HG03460 (cell line): ENCODE data around the gene CD37.

Experiments used
- ATAC-seq: cut with Tn5 transposase; IDR thresholded peaks from one replicate; pipeline ENCODE4 v1.9.1; 2021; ENCODE audit not compliant: unreplicated experiment

Gene CD37

DNA sequence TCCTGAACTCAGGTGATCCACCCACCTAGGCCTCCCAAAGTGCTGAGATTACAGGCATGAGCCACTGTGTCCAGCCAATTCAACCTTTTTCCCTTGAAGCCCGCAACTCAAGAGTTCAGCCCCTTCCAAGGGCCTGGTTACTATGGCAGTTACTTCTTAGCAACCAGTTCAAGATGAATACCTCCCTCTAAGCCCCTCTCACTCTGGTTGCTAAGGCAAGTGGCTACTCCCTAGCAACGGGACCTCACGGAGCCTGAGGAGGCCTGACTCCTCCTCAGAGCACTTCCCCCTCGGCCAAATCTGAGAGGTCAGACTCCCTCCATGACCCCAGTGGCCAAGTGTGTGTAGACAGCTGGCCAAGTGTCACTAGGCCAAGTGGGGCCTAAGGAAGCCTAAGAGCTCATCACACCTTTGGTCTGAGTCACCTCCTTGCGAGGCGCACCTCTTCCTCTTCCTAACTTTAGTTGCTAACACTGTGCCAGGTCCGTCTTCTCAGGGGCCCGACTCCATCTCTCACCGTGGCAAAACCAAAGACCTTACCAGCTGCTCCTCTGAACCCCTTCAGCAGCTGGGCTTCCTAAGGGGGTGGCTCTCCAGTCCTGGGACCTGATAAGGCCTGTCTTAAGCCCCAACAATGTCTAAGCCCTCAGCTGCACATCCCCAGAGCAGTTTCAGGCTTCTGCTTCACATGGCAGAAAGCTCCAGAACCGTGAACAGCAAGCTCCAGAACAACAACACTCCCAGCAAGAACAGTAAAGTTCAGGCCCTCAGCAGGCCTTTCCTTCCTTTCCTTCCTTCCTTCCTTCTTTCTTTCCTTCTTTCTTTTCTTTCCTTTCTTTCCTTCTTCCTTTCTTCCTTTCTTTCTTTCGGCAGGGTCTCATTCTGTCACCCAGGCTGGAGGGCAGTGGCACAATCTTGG, 9.6 kb downstream of the CD37 start:
- ATAC-seq: no peak

DNA sequence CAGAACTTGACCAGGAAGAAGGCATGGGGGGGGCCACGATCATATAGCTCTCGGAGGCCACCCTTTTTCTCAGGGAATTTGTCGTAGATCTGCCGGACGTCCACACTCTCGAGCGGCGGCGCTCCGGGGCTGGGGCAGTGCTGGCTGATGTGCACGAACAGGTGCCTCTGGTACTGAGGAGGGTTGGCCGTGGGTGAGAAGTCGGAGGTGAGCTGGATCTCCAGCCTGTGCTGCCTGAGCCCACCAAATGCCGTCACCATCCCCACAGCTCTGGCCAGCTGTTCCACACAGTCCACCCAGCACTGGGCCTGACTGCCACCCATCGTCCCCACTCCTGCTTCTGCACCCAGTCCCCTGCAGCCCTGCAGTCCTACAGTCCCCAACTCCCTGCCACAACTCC, 12.0 kb downstream of the CD37 start:
- ATAC-seq: no peak

GRCh38 chr19:49347835-49348234, 12.6 kb downstream of the CD37 start:
- no peak for ATAC-seq

- ATAC-seq: no peak
Measured at GRCh38 chr19:49348305-49349189, 13.3 kb downstream of the CD37 start.

GRCh38 chr19:49349567-49349966, 14.4 kb downstream of the CD37 start:
- no peak for ATAC-seq

DNA sequence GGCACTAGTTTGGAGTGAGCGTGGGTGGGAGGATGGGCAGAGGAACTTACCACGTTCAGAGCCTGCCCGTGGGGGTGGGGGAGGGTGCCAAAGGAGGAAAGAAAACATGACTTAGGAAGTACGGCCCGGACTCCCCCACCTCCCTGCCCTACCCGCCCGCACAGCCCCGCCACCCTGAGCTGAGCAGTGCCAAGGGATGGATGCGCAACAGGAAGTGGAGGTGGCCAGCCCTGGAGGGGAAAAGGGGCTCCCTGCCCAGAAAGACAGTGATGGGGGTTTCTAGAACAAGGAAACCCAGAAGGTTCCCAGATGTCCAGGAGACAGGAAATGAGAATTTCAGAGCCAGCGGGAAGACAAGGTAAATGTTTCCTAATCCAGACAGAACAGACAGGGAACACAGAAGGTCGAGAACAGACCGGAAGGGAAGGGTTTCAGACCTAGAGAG, 20.7 kb downstream of the CD37 start:
- no peak for ATAC-seq

DNA sequence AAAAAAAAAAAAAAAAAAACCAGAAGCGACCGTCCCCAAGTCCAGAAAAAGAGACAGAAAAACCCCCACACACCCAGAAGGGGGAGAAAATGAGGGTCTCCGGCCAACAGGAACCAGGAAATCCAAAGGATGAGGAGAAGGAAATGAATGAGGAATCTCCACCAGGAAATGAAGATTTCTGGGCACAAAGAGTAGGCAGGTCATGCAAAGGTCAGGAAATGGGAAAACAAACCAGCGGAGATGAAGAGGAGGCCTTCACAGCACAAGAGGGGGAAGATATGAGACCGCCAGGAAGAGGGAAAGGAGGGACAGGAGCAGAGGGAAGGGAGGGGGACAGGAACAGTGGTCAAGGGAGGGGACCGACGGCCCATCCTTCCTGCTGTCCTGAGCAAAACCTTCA, 21.2 kb downstream of the CD37 start:
- no peak for ATAC-seq

DNA sequence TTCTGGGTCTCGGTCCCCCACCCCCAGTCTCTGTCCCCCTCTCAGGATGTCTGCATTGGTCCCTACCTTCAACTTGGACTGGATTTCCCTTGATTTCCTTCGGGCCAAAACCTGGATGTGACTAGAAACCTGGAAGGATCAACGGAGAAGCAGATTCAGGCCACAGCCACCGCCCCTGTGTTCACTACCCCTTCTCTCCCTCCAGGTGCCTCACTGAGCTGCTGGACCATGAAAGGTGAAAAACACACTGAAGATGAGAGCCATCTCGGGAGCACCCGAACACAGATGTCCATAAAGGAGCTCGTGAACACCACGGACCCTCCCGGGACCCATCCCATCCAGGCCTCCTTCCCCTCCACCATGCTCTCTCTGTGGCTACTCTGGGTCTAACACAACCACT, 22.0 kb downstream of the CD37 start:
- ATAC-seq: no peak

DNA sequence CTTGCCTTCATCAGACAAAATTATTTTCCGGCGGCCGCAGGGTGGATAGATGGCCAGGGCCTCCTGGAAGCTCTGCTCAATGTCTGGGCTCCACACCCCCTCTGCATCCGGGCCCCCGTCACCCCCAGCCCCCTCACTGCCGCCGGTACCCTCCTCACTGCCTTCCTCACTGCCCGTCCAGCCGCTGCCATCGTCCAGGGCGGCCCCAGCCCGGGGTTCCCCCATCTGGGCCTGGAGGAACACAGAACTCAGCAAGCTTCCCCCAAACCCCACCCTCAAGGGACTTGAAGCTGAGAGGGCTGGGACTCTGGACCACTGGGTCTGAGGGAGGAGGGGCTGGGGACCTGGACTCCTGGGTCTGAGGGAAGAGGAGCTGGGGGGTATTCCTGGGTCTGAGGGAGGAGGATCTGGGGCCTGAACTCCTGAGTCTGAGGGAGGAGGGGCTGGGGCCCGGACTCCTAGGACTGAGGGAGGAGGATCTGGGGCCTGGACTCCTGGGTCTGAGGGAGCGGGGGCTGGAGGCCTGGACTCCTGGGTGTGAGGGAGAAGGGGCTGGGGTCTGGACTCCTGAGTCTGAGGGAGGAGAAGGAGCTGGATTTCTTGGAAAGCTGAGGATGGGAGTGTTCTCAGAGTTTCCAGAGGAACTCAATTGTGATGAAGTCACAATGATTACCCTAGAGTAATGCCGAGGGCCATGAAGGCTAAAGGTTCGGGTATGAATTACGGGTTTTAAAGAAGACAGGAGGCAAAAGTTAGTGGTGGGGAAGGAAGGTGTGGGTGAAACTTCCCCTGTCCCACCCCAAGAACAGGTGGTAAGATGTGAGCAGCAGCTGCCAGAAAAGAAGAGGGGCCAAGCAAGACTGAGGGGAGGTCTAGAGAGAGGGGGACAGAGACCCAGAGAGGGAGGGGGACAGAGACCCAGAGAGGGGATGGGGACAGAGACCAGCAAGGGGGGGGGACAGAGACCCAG, 24.9 kb downstream of the CD37 start:
- no peak for ATAC-seq

- no peak for ATAC-seq
Measured at GRCh38 chr19:49361438-49362047, 26.3 kb downstream of the CD37 start.

DNA sequence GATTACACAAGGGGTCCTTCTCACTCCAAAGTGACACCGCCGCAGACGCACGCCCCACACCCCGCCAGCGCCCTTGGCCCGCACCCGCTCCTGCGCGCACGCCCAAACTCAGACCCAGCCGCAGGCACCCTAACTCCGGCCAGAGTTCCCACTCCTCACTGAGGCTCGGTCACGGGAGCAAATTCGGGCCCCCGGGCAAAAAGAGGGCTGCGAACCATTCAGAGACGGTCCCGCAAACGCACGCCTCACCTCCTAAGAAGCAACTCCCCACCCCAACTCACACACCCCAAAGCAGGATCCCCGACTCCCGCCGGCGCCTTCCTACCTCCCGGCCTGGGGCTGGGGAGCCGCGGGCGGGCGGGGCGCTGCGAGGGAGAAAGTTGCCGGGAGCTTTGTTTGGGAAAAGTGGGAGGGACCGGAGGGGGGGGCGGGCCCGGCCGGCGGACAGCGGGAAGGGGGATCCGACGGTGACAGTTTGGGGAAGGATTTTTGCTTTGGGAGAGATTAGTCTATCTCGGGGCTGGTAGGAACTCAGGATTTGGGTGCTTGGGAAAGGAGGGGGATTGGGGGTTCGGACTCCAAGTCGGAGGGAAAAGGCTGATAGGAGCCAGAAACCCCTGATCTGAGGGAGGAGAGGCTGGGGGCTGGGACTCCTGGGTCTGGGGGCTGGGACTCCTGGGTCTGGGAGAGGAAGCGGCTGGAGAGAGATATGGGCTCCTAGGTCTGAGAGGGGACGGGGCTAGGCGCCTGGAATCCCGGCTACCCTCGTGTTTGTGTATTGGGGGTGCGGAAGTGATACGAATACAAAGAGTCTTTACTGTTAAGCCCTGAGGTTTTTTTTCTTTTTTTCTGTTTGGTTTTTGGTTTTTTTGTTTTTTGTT, 27.1 kb downstream of the CD37 start, which contains the start of gene TEAD2:
Gene TEAD2 (minus strand): TSS at position 369 of the 881 bp plus-strand sequence. CDS start 2,341 bp downstream, outside the sequence.
- ATAC-seq: no peak

GRCh38 chr19:49362929-49363267, 27.7 kb downstream of the CD37 start:
- no peak for ATAC-seq

- ATAC-seq: peak; percentile 59
Measured at GRCh38 chr19:49363268-49364082, 28.3 kb downstream of the CD37 start, which contains the start of gene DKKL1. DKKL1 (plus strand) TSS chr19:49363877; CDS start chr19:49363999, 122 bp downstream.

- ATAC-seq: no peak
Measured at GRCh38 chr19:49364083-49364737, 29.0 kb downstream of the CD37 start.

DNA sequence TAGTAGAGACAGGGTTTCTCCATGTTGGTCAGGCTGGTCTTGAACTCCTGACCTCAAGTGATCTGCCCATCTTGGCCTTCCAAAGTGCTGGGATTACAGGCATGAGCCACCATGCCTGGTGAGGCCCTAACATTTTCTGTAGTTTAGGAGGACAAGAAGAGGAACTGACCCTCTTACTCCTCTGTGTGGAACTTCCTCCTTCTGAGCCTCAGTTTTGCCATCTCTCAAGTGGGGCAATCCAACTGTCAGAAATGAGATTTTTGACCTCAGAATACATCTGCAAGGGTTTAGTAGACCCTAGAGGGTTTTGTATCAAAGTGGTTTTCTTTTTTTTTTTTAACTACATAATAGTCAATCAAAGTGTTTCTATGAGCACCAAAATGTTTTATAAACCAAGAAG, 30.9 kb downstream of the CD37 start:
- no peak for ATAC-seq

DNA sequence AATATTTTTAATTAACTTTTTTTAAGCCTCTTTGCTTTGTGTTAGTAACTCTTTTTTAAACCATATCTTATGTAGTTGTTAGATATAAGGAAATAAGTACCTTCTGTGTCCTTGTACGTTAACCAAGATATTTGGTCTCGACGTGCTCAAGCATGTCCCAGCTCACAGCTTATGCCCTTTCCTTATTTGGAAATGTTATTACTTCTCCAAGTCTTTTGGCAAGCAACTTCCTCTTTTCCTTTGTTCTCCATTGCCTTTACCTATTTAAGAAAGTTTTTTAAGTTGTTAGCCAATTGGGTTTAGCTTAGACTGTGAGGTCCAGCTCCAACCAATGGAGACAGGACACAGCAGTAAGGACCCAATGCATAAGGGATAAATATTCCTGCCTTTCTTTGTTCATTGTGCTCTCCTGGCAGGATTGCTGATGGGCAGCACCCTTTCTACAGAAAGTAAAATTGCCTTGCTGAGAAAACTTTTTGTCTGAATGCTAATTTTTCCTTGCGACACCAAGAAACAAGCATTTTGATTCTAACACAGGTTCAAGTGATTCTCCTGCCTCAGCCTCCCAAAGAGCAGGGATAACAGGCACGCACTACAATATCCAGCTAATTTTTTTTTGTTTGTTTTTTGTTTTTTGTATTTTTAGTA, 33.6 kb downstream of the CD37 start:
- ATAC-seq: no peak

DNA sequence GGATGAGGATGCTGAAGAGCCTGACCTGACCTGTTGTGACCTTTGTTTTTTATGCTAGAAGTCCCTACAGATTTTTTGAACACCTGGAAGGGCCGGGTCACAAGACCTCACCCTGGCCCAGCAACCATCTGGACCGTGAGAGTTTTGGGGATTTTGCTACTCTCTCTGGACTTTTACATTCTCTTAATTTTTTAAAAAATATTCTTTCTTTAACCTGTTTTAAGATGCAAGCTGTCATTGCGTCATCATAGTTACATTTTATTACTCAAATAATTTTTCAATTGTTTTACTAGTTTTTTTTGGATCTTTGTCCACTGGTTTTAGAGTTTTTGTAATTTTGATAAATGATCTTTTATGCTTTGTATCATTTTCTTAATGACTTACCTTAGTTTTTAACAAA, 36.0 kb downstream of the CD37 start:
- ATAC-seq: no peak
